ENCODE results near the gene ADSS1.
A peak's percentile ranks its signal among the peaks of the same experiment; 100 is the strongest.

The ADSS1 gene

GRCh38 chr14:104693482-104694431, 30.3 kb upstream of the ADSS1 start:
- Histone ChIP-seq H3K36me3 (ENCODE audit: control insufficient read depth in 5 of 5, insufficient read depth in 5 of 5, low read length in 5 of 5) (peaks cover 0 to 22% (median 11%) of the 10 kb centered on the region in 5 donors), H3K9me3 (ENCODE audit: control insufficient read depth in 5 of 5, low read length in 5 of 5) (no peaks in the 10 kb centered on the region), H3K27me3 (ENCODE audit: control insufficient read depth in 5 of 5, insufficient read depth in 4 of 5, low read length in 5 of 5) (no peaks in the 10 kb centered on the region), H3K4me1 (ENCODE audit: control insufficient read depth in 5 of 5, insufficient read depth in 5 of 5, low read length in 5 of 5) (peaks cover 19 to 96% (median 94%) of the 10 kb centered on the region in 5 donors), H3K4me3 (ENCODE audit: low read depth in 1 of 5, low read length in 5 of 5) (peak overlapping the region in 2 of 5 donors; percentile 20 to 24), H3K27ac (ENCODE audit: low read depth, low read length) (peak overlapping the region; percentile 95), H3K9ac (ENCODE audit: low read length in 5 of 5) (peak overlapping the region in 3 of 5 donors; percentile 37 to 67 (median 38))

GRCh38 chr14:104694475-104694950, 29.5 kb upstream of the ADSS1 start:
- H3K9me3 ChIP-seq (ENCODE audit: control insufficient read depth in 5 of 5, low read length in 5 of 5) = no peaks in the 10 kb centered on the region
- H3K36me3 ChIP-seq (ENCODE audit: control insufficient read depth in 5 of 5, insufficient read depth in 5 of 5, low read length in 5 of 5) = peaks cover 0 to 22% (median 11%) of the 10 kb centered on the region in 5 donors
- H3K4me3 ChIP-seq (ENCODE audit: low read depth in 1 of 5, low read length in 5 of 5) = peak overlapping the region in 2 of 5 donors; percentile 22 to 24
- peaks cover 23 to 98% (median 97%) of the 10 kb centered on the region in 5 donors for H3K4me1 ChIP-seq (ENCODE audit: control insufficient read depth in 5 of 5, insufficient read depth in 5 of 5, low read length in 5 of 5)
- H3K27me3 ChIP-seq (ENCODE audit: control insufficient read depth in 5 of 5, insufficient read depth in 4 of 5, low read length in 5 of 5) = no peaks in the 10 kb centered on the region
- peak overlapping the region; percentile 95 for H3K27ac ChIP-seq (ENCODE audit: low read depth, low read length)
- peak overlapping the region in 3 of 5 donors; percentile 37 to 67 (median 38) for H3K9ac ChIP-seq (ENCODE audit: low read length in 5 of 5)

- Histone ChIP-seq H3K4me1 (ENCODE audit: control insufficient read depth in 5 of 5, insufficient read depth in 5 of 5, low read length in 5 of 5) (peaks cover 23 to 100% (median 100%) of the 10 kb centered on the region in 5 donors), H3K4me3 (ENCODE audit: low read depth in 1 of 5, low read length in 5 of 5) (peak overlapping the region in 2 of 5 donors; percentile 22 to 24), H3K36me3 (ENCODE audit: control insufficient read depth in 5 of 5, insufficient read depth in 5 of 5, low read length in 5 of 5) (peaks cover 0 to 24% (median 11%) of the 10 kb centered on the region in 5 donors), H3K9me3 (ENCODE audit: control insufficient read depth in 5 of 5, low read length in 5 of 5) (no peaks in the 10 kb centered on the region), H3K9ac (ENCODE audit: low read length in 5 of 5) (peak overlapping the region in 2 of 5 donors; percentile 37 to 67), H3K27ac (ENCODE audit: low read depth, low read length) (peak overlapping the region; percentile 95), H3K27me3 (ENCODE audit: control insufficient read depth in 5 of 5, insufficient read depth in 4 of 5, low read length in 5 of 5) (no peaks in the 10 kb centered on the region)
Observed at GRCh38 chr14:104694991-104695659, 28.9 kb upstream of the ADSS1 start.

GRCh38 chr14:104695660-104696000, 28.4 kb upstream of the ADSS1 start:
- Histone ChIP-seq H3K27me3 (ENCODE audit: control insufficient read depth in 5 of 5, insufficient read depth in 4 of 5, low read length in 5 of 5) (no peaks in the 10 kb centered on the region), H3K4me1 (ENCODE audit: control insufficient read depth in 5 of 5, insufficient read depth in 5 of 5, low read length in 5 of 5) (peaks cover 26 to 100% (median 100%) of the 10 kb centered on the region in 5 donors), H3K36me3 (ENCODE audit: control insufficient read depth in 5 of 5, insufficient read depth in 5 of 5, low read length in 5 of 5) (peaks cover 0 to 26% (median 11%) of the 10 kb centered on the region in 5 donors), H3K9ac (ENCODE audit: low read length in 5 of 5) (peak overlapping the region in 2 of 5 donors; percentile 15 to 19), H3K27ac (ENCODE audit: low read depth, low read length) (peak overlapping the region; percentile 95), H3K9me3 (ENCODE audit: control insufficient read depth in 5 of 5, low read length in 5 of 5) (no peaks in the 10 kb centered on the region), H3K4me3 (ENCODE audit: low read depth in 1 of 5, low read length in 5 of 5) (peak overlapping the region in 2 of 5 donors; percentile 2 to 22)

- H3K9ac ChIP-seq (ENCODE audit: low read length in 5 of 5) = peak overlapping the region in 1 of 5 donors; percentile 55
- H3K9me3 ChIP-seq (ENCODE audit: control insufficient read depth in 5 of 5, low read length in 5 of 5) = no peaks in the 10 kb centered on the region
- peaks cover 0 to 36% (median 19%) of the 10 kb centered on the region in 5 donors for H3K36me3 ChIP-seq (ENCODE audit: control insufficient read depth in 5 of 5, insufficient read depth in 5 of 5, low read length in 5 of 5)
- peak overlapping the region; percentile 95 for H3K27ac ChIP-seq (ENCODE audit: low read depth, low read length)
- H3K4me1 ChIP-seq (ENCODE audit: control insufficient read depth in 5 of 5, insufficient read depth in 5 of 5, low read length in 5 of 5) = peaks cover 22 to 100% (median 95%) of the 10 kb centered on the region in 5 donors
- no peak overlapping the region for H3K4me3 ChIP-seq (ENCODE audit: low read depth in 1 of 5, low read length in 5 of 5)
- no peaks in the 10 kb centered on the region for H3K27me3 ChIP-seq (ENCODE audit: control insufficient read depth in 5 of 5, insufficient read depth in 4 of 5, low read length in 5 of 5)
Observed at GRCh38 chr14:104696671-104697316, 27.2 kb upstream of the ADSS1 start.

- Histone ChIP-seq H3K4me3 (ENCODE audit: low read depth in 1 of 5, low read length in 5 of 5) (no peak overlapping the region), H3K9ac (ENCODE audit: low read length in 5 of 5) (peak overlapping the region in 1 of 5 donors; percentile 55), H3K27me3 (ENCODE audit: control insufficient read depth in 5 of 5, insufficient read depth in 4 of 5, low read length in 5 of 5) (no peaks in the 10 kb centered on the region), H3K27ac (ENCODE audit: low read depth, low read length) (peak overlapping the region; percentile 95), H3K36me3 (ENCODE audit: control insufficient read depth in 5 of 5, insufficient read depth in 5 of 5, low read length in 5 of 5) (peaks cover 0 to 41% (median 24%) of the 10 kb centered on the region in 5 donors), H3K4me1 (ENCODE audit: control insufficient read depth in 5 of 5, insufficient read depth in 5 of 5, low read length in 5 of 5) (peaks cover 21 to 100% (median 95%) of the 10 kb centered on the region in 5 donors), H3K9me3 (ENCODE audit: control insufficient read depth in 5 of 5, low read length in 5 of 5) (no peaks in the 10 kb centered on the region)
Observed at GRCh38 chr14:104697317-104697703, 26.7 kb upstream of the ADSS1 start.

- Histone ChIP-seq H3K27me3 (ENCODE audit: control insufficient read depth in 5 of 5, insufficient read depth in 4 of 5, low read length in 5 of 5) (no peaks in the 10 kb centered on the region), H3K9ac (ENCODE audit: low read length in 5 of 5) (no peak overlapping the region)
Observed at GRCh38 chr14:104697892-104698583, 26.0 kb upstream of the ADSS1 start.

GRCh38 chr14:104698688-104699425, 25.2 kb upstream of the ADSS1 start:
- peak overlapping the region; percentile 30 for H3K27ac ChIP-seq (ENCODE audit: low read depth, low read length)
- no peaks in the 10 kb centered on the region for H3K9me3 ChIP-seq (ENCODE audit: control insufficient read depth in 5 of 5, low read length in 5 of 5)
- peak overlapping the region in 4 of 5 donors; percentile 17 to 48 (median 40) for H3K4me3 ChIP-seq (ENCODE audit: low read depth in 1 of 5, low read length in 5 of 5)
- H3K36me3 ChIP-seq (ENCODE audit: control insufficient read depth in 5 of 5, insufficient read depth in 5 of 5, low read length in 5 of 5) = peaks cover 0 to 53% (median 40%) of the 10 kb centered on the region in 5 donors
- H3K9ac ChIP-seq (ENCODE audit: low read length in 5 of 5) = peak overlapping the region in 2 of 5 donors; percentile 3 to 48
- peaks cover 19 to 85% (median 80%) of the 10 kb centered on the region in 5 donors for H3K4me1 ChIP-seq (ENCODE audit: control insufficient read depth in 5 of 5, insufficient read depth in 5 of 5, low read length in 5 of 5)
- no peaks in the 10 kb centered on the region for H3K27me3 ChIP-seq (ENCODE audit: control insufficient read depth in 5 of 5, insufficient read depth in 4 of 5, low read length in 5 of 5)

More at GRCh38 chr14:104697892-104698583, 26.0 kb upstream of the ADSS1 start:
- Histone ChIP-seq H3K36me3 (ENCODE audit: control insufficient read depth in 5 of 5, insufficient read depth in 5 of 5, low read length in 5 of 5) (peaks cover 0 to 45% (median 32%) of the 10 kb centered on the region in 5 donors), H3K4me1 (ENCODE audit: control insufficient read depth in 5 of 5, insufficient read depth in 5 of 5, low read length in 5 of 5) (peaks cover 19 to 93% (median 89%) of the 10 kb centered on the region in 5 donors), H3K9me3 (ENCODE audit: control insufficient read depth in 5 of 5, low read length in 5 of 5) (no peaks in the 10 kb centered on the region), H3K4me3 (ENCODE audit: low read depth in 1 of 5, low read length in 5 of 5) (peak overlapping the region in 2 of 5 donors; percentile 13 to 35), H3K27ac (ENCODE audit: low read depth, low read length) (no peak overlapping the region)

Measured in subcutaneous abdominal adipose tissue (tissue), 5 donors.